ENCODE data around the gene PRPH2.

The PRPH2 gene

DNA sequence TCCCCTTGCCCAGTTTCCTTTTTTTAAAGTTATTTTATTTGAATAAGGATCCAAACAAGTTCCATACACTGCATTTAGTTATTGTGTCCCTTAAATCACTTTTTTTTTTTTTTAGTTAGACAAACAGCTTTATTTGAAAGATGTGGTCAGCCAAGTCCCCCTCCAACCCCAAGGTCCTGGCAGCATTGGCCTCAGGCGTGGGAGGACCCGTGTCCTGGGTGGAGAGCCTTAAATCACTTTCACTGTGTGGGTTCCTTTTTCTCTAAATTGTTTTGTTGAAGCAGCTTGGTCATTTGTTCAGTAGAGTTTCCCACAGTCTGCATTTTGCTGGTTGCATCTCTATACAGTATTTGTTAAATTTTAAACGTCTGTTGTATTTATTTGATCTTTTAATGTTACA lies 28.7 kb upstream of the PRPH2 start:
- Histone ChIP-seq H3K79me2 (ENCODE audit: insufficient read depth, low read length) (no peaks in the 10 kb centered on the region), H3K4me3 (ENCODE audit: insufficient read depth, low read length, poor library complexity, severe bottlenecking) (no peak overlapping the region), H3K27me3 (ENCODE audit: low read length) (no peaks in the 10 kb centered on the region), H4K20me1 (ENCODE audit: low read depth, low read length) (no peaks in the 10 kb centered on the region), H3K4me2 (ENCODE audit: low read depth, low read length, poor library complexity, severe bottlenecking) (no peak overlapping the region), H3K36me3 (ENCODE audit: low read length) (no peaks in the 10 kb centered on the region), H3K9ac (ENCODE audit: low read length) (no peak overlapping the region), H2AFZ (ENCODE audit: low read depth, low read length, severe bottlenecking) (no peak overlapping the region), H3K9me3 (ENCODE audit: insufficient read depth, low read length) (no peaks in the 10 kb centered on the region), H3K27ac (ENCODE audit: low read depth, low read length) (no peak overlapping the region), H3K9me2 (replicated peaks; ENCODE audit: insufficient read depth, low read length) (no peaks in the 10 kb centered on the region), H3F3A (ENCODE audit: insufficient read depth) (peaks cover 31% of the 10 kb centered on the region)
- TF ChIP-seq, protein P1, sequence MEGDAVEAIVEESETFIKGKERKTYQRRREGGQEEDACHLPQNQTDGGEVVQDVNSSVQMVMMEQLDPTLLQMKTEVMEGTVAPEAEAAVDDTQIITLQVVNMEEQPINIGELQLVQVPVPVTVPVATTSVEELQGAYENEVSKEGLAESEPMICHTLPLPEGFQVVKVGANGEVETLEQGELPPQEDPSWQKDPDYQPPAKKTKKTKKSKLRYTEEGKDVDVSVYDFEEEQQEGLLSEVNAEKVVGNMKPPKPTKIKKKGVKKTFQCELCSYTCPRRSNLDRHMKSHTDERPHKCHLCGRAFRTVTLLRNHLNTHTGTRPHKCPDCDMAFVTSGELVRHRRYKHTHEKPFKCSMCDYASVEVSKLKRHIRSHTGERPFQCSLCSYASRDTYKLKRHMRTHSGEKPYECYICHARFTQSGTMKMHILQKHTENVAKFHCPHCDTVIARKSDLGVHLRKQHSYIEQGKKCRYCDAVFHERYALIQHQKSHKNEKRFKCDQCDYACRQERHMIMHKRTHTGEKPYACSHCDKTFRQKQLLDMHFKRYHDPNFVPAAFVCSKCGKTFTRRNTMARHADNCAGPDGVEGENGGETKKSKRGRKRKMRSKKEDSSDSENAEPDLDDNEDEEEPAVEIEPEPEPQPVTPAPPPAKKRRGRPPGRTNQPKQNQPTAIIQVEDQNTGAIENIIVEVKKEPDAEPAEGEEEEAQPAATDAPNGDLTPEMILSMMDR (IDR thresholded peaks at IDR 0.05; ENCODE audit: insufficient read depth, low read length, poor library complexity, severe bottlenecking), result no peak
- no peak for TF ChIP-seq EZH2phosphoT487 (conservative IDR thresholded peaks at IDR 0.05; ENCODE audit: low read length)

- H3K9me3 ChIP-seq (ENCODE audit: insufficient read depth, low read length), result 0 out of 2 replicates have a peak, but pooled peaks cover 8% of the 10 kb centered on the region
- H3K9me2 ChIP-seq (replicated peaks; ENCODE audit: insufficient read depth, low read length), result no peaks in the 10 kb centered on the region
- TF ChIP-seq EZH2phosphoT487 (conservative IDR thresholded peaks at IDR 0.05; ENCODE audit: low read length), result no peak
- TF ChIP-seq, protein P1 (IDR thresholded peaks at IDR 0.05; ENCODE audit: insufficient read depth, low read length, poor library complexity, severe bottlenecking), result no peak
- H3F3A ChIP-seq (ENCODE audit: insufficient read depth), result peaks cover 31% of the 10 kb centered on the region
- peak overlapping the region; percentile 74 for H3K4me2 ChIP-seq (ENCODE audit: low read depth, low read length, poor library complexity, severe bottlenecking)
- H2AFZ ChIP-seq (ENCODE audit: low read depth, low read length, severe bottlenecking), result peak overlapping the region; percentile 24
- H3K79me2 ChIP-seq (ENCODE audit: insufficient read depth, low read length), result peaks cover 20% of the 10 kb centered on the region
- peaks cover 9% of the 10 kb centered on the region; the same call in 1 of the 2 replicates for H3K36me3 ChIP-seq (ENCODE audit: low read length)
- H3K27me3 ChIP-seq (ENCODE audit: low read length), result no peaks in the 10 kb centered on the region
- peak overlapping the region; percentile 85 for H3K4me3 ChIP-seq (ENCODE audit: insufficient read depth, low read length, poor library complexity, severe bottlenecking)
- H3K27ac ChIP-seq (ENCODE audit: low read depth, low read length), result peak overlapping the region; percentile 88
- peak overlapping the region; percentile 68 for H3K9ac ChIP-seq (ENCODE audit: low read length)
- H4K20me1 ChIP-seq (ENCODE audit: low read depth, low read length), result peaks cover 10% of the 10 kb centered on the region; the same call in 1 of the 2 replicates
These were observed 26.0 kb upstream of the PRPH2 start for GRCh38 chr6:42748203-42748898.

DNA sequence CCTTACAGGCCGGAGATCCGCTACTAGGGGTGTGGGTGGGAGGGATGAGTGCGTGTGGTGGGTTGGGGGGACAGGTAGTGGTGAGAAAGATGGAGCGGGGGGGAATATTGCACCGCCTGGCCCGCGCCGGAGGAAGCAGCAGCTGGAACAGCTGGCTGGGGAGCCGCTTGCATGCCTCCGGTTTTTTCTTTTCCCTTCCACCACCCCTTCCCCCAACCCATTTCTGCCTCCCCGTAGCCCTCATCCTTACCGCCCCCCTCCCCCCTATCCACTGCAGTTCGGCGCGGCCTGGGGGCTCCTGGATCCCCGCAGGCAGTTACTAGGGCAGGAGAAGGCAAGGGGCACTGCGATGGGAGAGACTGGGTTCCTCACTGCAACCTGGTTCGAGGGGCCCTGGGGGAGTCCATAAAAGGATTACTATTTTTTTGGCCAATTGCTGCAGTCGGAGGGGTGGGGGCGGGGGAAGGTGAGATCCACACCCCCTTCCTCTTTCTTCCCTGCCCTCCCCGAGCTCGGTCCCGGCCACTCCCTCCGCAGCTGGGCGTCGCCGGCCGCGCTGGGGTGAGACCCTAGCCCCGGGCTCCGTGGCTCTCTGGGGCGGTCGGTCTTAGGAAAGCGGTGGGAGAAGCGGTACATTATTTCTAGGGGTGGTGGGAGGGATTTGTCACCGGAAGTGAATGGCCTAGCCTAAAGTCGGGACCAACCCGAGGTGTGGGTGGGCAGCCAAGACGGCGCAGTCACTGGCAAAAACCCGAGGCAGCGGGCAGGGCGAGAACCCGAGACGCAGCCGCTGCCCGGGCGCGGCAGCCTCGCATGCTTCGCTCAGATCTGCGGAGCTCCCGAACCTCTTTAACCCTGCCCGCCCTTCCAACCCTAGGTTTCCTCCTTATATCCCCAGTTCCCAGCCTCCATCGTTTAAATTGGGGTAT lies 24.3 kb upstream of the PRPH2 start:
- TF ChIP-seq, protein P1 (IDR thresholded peaks at IDR 0.05; ENCODE audit: insufficient read depth, low read length, poor library complexity, severe bottlenecking), result no peak
- TF ChIP-seq EZH2phosphoT487 (conservative IDR thresholded peaks at IDR 0.05; ENCODE audit: low read length), result no peak
- Histone ChIP-seq H3K9me2 (replicated peaks; ENCODE audit: insufficient read depth, low read length) (no peaks in the 10 kb centered on the region), H3K4me2 (ENCODE audit: low read depth, low read length, poor library complexity, severe bottlenecking) (peak overlapping the region; percentile 74), H3K27ac (ENCODE audit: low read depth, low read length) (peak overlapping the region; percentile 88), H3K9me3 (ENCODE audit: insufficient read depth, low read length) (0 out of 2 replicates have a peak, but pooled peaks cover 8% of the 10 kb centered on the region), H2AFZ (ENCODE audit: low read depth, low read length, severe bottlenecking) (peak overlapping the region; percentile 24), H3K9ac (ENCODE audit: low read length) (peak overlapping the region; percentile 68), H3K36me3 (ENCODE audit: low read length) (peaks cover 9% of the 10 kb centered on the region; the same call in 1 of the 2 replicates), H3K4me3 (ENCODE audit: insufficient read depth, low read length, poor library complexity, severe bottlenecking) (peak overlapping the region; percentile 85), H4K20me1 (ENCODE audit: low read depth, low read length) (peaks cover 10% of the 10 kb centered on the region; the same call in 1 of the 2 replicates), H3F3A (ENCODE audit: insufficient read depth) (peaks cover 43% of the 10 kb centered on the region), H3K27me3 (ENCODE audit: low read length) (no peaks in the 10 kb centered on the region), H3K79me2 (ENCODE audit: insufficient read depth, low read length) (peaks cover 20% of the 10 kb centered on the region)

Data from SU-DHL-6 (cell line).